ENCODE measurements around the gene DTX2.
"Not testable (repeated sequence)": the region's sequence is repeated elsewhere in the genome, so short reads cannot be mapped to it uniquely, and the experiment has no call there.

Gene DTX2

GRCh38 chr7:76445577-76446008 is 15.9 kb upstream of the DTX2 start:
- not testable (repeated sequence) for DNase-seq

- not testable (repeated sequence) for DNase-seq
Measured at GRCh38 chr7:76457017-76457416, 4.5 kb upstream of the DTX2 start.

- not testable (repeated sequence) for DNase-seq
Measured at GRCh38 chr7:76458504-76458903, 3.0 kb upstream of the DTX2 start.

- DNase-seq, result not testable (repeated sequence)
Measured at GRCh38 chr7:76460767-76461166, 742 bp upstream of the DTX2 start.

GRCh38 chr7:76462271-76462882 is 868 bp downstream of the DTX2 start:
- DNase-seq, result not testable (repeated sequence)

- not testable (repeated sequence) for DNase-seq
Measured at GRCh38 chr7:76464959-76465358, 3.5 kb downstream of the DTX2 start.

- not testable (repeated sequence) for DNase-seq
Measured at GRCh38 chr7:76465950-76466349, 4.4 kb downstream of the DTX2 start.

GRCh38 chr7:76467743-76468404 is 6.4 kb downstream of the DTX2 start:
- DNase-seq, result not testable (repeated sequence)

- not testable (repeated sequence) for DNase-seq
Measured at GRCh38 chr7:76471556-76472221, 10.2 kb downstream of the DTX2 start.

- DNase-seq, result not testable (repeated sequence)
Measured at GRCh38 chr7:76473097-76473496, 11.6 kb downstream of the DTX2 start.

GRCh38 chr7:76476280-76476679 is 14.8 kb downstream of the DTX2 start:
- DNase-seq, result not testable (repeated sequence)

- not testable (repeated sequence) for DNase-seq
Measured at GRCh38 chr7:76476742-76477474, 15.4 kb downstream of the DTX2 start.

GRCh38 chr7:76479628-76480027 is 18.1 kb downstream of the DTX2 start:
- not testable (repeated sequence) for DNase-seq

- not testable (repeated sequence) for DNase-seq
Measured at GRCh38 chr7:76480403-76481253, 19.1 kb downstream of the DTX2 start.

- DNase-seq, result not testable (repeated sequence)
Measured at GRCh38 chr7:76482660-76483059, 21.2 kb downstream of the DTX2 start.

- DNase-seq, result not testable (repeated sequence)
Measured at GRCh38 chr7:76483081-76483480, 21.6 kb downstream of the DTX2 start.

GRCh38 chr7:76484456-76484855 is 22.9 kb downstream of the DTX2 start:
- not testable (repeated sequence) for DNase-seq

GRCh38 chr7:76485822-76486610 is 24.5 kb downstream of the DTX2 start:
- DNase-seq, result not testable (repeated sequence)

- not testable (repeated sequence) for DNase-seq
Measured at GRCh38 chr7:76486618-76487017, 25.1 kb downstream of the DTX2 start.

- DNase-seq, result not testable (repeated sequence)
Measured at GRCh38 chr7:76487969-76488368, 26.5 kb downstream of the DTX2 start.

GRCh38 chr7:76492139-76492538 is 30.6 kb downstream of the DTX2 start:
- not testable (repeated sequence) for DNase-seq
